NCI-H2029 (cell line): ENCODE results near the gene SUB1.
A peak's percentile ranks its signal among the peaks of the same experiment; 100 is the strongest.
"Not testable (repeated sequence)": the region's sequence is repeated elsewhere in the genome, so short reads cannot be mapped to it uniquely, and the experiment has no call there.

ENCODE experiments used
- DNase-seq: peaks from one replicate; lab custom pipeline; 2025; lab: John Stamatoyannopoulos, UW

The SUB1 gene

DNA sequence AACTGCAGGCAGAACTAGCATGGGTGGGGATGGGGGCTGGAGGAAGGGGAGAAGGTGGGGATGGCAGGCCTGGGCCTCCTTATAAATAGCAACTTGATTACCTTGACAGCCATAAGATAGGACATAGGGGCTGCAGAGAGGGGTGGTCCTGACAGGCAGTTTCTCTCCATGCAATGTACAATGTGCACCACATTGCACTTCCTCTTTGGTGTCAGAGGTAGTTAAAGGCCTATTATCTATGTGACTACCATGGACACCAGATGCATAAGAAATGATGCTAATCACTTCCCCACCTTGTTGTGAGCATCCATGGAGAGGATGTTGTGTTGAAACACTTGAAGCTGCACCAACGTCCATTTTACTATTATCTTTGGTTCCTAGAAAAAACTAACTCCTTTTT is 20.2 kb upstream of the SUB1 start:
- DNase-seq, result no peak

DNA sequence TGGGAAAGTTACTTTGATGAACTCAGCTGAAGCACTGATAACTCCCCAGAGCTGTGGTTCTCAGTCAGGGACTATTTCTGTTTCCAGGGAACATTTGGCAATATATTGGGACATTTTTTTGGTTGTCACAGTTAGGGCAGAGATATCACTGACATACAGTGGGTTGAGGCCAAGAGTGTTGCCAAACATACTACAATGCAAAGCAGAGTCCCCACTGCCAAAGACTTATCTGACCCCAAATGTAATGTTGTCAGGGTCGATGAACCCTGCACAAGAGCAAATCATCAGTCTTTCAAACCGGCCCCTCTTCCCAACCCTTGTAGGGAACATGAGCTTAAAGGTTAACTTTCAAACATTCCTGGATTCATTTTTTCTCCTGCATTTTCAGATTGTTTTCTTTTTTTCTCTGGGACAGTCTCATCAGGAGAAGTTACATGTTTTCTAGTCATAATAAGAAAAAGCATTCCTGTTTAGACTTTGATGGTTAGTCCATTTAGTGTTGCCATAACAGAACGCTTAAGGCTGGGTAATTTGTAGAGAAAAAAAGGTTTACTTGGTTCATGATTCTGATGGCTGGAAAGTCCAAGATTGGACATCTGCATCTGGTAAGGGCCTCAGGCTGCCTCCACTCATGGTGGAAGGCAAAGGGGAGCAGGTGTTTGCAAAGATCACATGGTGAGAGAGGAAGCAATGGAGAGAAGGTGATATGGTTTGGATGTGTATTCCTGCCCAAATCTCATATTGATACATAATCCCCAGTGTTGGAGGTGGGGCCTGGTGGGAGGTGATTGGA is 18.8 kb upstream of the SUB1 start:
- no peak for DNase-seq

DNA sequence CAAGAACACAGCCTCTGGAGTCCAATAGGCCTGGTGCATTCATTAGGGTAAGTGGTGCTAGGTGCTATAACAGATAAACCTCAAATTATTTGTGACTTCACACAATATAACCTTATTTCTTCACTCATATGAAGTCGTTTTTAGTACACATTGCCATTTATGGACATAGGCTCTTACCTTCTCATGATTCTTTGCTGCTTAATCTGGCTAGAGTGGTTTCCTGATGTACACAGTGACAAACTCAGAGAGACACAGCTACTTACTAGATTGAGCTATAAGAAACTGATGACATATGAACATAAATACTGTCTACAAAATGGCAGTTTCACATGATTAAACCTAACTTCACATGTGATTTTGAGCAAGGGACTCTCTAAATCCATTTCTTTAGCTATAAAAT is 14.2 kb upstream of the SUB1 start:
- no peak for DNase-seq

DNA sequence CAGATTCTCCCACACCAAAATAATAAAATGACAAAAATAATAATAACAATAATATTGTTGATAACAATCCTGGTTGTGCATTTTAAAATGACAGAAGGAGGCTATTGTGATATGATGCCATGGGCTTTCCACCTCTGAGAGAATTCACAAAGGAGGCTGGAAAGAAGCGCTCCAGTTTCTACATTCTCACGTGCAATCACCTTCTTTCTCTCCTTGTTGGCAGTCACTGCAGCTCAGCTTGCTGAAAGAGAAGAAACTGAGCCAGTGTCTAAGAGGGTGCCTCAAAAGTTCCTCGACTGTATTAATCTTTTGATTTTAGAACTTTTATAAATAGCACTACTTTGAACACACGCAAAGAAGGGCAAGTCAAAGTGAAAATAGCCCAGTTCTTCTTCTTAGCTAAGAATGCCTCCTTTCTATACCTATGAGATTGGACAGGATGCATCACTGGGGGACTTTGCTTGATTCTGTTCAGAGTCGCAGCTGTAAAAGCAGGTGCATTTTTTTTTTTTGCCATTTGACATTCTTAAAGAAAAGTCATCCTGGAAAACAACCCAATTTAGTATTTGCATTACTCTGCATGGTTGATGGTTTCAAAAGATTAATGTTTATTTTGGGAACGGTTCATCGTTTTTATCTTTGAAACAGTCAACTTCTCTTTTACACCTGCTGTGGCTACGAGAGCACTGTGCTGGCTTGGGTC is 12.4 kb upstream of the SUB1 start:
- DNase-seq, result no peak

DNA sequence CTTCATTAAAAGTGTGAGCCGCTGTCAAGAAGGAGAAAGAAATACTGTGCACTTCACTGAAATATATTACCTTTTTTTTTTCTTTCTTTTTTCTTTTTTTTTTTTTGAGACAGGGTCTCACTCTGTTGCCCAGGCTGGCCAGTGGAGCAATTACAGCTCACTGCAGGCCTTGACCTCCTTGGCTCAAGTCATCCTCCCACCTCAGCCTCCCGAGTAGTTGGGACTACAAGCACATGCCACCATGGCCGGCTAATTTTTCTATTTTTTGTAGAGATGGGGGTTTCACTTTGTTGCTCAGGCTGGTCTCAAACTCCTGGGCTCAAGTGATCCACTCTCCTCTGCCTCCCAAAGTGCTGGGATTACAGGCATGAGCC is 11.9 kb upstream of the SUB1 start:
- not testable (repeated sequence) for DNase-seq

DNA sequence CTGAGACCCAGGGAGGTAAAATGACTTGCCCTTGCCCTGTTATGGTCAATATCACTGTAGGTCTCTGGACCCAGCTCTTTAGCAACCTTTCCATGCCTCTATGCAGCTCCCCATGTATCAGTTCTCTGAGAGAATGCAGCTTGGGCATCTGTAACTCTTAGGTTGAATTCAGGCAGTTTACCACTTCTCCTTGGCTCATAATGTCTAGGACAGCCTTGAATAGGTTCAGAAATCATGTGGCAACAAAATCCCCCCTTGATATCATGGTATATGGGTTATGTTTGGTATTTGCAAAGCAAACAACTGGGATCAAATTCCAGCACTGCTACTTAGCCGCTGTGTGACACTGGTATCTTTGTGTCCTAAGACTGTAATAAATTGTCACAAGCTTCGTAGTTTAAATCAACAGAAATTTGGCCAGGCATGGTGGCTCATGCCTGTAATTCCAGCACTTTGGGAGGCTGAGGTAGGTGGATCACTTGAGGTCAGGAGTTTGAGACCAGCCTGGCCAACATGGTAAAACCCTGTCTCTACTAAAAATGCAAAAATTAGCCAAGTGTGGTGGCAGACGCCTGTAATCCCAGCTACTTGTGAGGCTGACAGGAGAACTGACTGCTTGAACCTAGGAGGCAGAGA is 10.7 kb upstream of the SUB1 start:
- no peak for DNase-seq

DNA sequence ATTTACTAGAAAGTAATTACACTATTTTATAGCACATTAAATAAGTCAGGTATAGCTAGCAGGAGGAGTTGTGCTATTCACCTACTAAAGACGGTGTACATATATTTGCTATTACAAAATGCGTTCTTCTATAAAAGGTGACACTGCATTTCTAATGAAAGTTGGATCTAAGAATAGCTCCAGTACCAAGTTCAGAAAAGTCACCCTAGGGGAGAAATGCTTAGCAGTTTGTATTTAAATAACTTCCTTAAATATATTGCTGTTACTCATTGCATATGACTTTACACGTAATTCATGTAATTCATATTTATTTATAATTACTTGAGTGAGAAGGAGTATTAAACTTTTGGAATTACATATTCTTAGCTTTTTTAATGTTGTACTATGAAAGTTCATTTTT is 7.0 kb upstream of the SUB1 start:
- no peak for DNase-seq

DNA sequence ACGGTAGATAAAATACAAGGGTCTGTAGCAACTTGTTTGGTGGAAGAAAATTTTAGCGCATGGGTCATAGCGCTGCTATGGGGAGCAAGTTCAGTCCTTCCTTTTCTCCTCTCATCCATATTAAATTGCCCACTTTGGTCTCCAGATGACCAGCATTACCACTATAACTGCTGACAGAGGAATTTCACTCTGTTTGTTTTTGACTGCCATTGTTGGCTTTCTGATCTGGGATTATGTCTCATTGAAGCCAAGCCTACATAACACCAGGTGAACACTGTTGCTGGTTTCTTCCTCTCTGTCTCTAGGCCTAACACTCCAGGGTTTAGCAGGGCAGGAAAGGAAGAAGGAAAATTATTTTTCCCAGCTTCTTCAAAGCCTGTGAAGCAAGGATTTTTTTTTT is 6.6 kb upstream of the SUB1 start:
- no peak for DNase-seq

DNA sequence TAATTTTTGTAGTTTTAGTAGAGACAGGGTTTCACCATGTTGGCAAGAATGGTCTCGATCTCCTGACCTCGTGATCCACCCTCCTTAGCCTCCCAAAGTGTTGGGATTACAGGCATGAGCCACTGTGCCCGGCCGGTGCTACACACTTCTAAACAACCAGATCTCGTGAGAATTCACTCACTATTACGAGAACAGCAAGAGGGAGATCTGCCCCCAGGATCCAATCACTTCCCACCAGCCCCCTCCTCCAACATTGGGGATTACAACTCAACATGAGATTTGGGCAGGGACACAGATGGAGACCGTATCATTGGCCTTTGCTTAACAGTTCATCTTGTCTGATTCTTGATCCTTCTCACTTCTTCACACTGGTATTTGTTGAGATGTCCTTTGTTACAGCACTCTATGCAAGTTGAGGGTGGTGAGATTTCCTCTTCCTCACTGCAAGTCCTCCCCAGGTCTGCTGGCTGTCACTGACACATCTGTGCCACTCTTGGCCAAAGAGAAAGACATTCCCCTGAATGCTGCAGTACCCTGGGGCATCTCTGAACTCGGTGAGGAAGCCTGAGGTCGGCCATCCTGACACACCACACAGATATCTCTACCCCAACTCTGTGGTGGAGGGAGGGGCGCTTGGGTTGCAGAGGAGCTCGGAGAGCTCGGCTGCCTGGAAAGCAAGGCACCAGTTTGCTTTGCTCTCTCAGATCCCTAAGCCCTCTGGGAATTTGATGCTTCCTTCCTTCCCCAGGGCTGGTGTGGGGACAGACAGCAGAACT is 4.2 kb upstream of the SUB1 start:
- DNase-seq, result no peak

DNA sequence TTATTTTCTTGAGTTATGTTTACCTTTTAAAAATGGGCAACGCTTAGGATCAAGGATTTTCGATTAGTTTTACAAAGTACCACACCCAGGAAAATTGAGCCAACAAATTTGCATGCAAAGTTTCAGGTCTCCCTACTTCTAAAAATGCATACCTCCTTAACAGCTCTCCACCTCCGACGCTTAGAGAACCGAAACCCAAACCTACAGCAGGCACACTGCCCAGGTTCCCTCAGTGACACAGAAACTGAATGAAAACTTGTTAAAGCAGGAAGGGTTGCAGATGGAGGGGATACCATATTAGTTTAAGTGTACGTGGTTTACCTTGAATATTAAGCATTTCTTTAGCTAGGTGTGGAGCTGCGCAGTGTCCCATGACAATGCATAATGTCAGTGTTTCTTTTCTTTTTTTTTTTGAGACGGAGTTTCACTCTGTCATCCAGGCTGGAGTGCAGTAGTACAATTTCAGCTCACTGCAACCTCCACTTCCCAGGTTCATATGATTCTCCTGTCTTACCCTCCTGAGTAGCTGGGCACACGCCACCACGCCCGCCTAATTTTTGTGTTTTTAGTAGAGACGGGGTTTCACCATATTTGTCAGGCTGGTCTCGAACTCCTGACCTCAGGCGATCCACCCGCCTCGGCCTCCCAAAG is 1.6 kb upstream of the SUB1 start:
- no peak for DNase-seq

DNA sequence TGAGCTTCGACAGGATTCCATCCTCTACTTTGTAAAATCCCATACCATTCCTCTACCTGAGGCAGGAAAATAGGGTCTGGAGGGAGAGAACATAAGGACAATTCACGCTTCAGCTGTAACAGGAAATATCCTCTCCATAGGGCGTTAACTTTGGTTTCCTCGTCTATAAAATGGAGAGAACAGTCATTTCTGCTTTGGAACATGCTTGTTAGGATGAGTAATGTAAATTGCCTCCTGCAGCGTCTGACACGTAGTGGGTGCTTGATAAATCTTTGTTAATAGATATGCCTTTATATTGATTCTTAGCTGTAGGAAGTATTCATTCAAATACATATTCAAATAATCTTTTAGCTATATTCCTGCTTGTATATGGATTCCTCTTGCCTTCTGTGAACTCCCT is 711 bp upstream of the SUB1 start:
- DNase-seq, result no peak

DNA sequence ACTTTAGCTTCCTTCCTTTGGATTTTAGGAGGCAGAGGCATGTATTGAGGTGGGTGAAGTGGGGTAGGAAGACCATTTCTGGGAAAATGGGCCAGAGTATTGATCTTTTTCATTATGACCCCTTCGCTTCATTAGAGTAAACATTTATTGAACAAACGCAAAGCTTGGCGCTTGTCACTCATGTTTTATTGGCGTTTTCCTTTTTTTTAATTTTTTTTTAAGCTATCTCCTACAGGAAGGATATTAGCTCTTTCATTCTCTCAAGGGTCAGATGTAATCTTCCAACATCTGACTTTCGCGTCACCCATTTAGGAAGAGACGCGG is 273 bp upstream of the SUB1 start:
- no peak for DNase-seq

DNA sequence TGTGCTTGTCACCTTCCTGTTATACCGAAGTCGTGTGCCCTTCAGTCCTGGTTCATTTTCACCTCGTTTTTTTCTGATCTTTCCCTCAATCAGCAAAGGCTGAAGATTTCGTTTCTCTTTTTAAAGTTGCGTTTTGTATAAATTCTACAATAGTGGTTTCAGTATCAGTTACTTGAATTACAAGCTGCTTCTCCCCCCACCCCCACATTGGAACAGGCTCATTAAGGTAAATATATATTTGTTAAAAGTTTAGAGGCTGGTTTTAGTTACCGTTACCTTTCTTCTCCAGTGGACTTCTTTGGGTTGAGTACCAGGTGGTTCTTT is 881 bp downstream of the SUB1 start:
- DNase-seq, result no peak

DNA sequence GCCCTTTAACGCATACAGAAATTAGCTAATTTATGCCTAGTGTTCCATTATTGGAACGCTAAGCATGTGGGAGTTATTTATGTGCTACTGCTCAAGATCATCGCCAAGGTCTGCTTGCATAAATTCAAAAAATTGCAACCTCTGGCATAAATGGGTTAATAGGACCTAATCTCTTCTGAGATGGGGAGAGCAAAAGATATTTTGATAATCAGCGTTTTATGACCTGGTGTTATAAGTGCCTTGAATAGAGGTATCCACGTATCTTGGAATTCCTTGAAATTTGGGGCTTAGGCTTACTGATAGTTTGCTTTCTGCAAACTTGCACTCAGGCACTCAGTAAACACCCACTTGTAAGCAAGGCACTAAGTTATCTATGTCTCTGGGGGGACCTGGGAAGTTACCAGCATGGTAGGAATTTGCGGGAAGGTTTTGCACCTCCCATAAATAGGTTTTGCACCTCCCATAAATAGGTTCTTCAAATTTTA is 1.8 kb downstream of the SUB1 start:
- no peak for DNase-seq

DNA sequence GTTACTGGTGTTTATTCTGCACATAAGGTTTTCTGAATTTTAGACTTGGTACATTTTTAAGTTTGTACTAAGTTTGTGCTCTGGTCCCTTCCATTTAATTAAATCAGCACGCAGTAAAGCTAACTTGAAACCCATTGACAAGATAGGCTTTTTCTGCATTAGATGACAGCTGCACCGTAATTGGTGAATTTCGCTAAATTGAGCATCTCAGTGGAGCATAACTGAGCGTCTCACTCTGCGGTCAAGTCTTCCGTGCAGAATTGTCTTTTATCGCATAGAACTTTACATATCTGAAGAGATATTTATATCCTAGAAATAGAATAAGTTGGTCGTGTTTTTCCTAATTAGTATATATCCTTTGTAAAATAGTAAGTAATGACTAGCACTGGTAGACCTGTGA is 4.1 kb downstream of the SUB1 start:
- no peak for DNase-seq

DNA sequence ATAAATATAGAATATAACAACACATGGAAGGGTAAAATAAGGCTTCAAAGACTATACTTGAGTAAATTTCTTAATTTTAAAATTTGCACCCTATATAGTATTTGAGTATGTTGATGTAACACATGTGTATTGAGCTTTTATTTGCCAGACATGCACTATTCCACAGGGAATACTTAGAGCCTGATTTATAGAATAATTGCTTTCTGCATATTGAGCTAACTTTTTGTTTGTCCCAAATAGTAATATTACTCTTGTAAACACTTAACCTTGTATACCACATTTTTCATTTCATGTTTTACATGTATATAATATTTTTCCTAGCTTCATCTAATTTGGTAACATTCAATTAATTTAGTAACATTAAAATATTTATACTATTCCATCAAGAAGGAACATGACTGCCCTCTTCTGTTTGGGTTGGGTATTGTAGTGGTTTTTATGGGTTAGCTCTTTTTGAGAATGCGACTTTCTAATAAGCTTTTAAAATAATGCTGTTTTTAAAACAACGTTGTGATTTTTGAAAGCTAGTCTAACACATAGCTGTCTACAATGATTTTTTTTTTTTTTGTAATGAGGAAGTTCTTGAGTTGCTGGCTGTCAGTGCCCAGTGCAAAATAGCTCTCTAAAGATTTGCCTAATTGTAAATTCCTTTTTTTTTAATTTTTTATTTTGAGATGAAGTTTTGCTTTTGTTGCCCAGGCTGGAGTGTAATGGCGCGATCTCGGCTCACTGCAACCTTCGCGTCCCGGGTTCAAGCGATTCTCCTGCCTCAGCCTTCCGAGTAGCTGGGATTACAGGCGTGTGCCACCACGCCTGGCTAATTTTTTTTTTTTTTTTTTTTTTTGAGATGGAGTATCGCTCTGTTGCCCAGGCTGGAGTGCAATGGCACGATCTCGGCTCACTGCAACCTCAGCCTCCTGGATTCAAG is 4.8 kb downstream of the SUB1 start:
- DNase-seq, result peak; percentile 14

DNA sequence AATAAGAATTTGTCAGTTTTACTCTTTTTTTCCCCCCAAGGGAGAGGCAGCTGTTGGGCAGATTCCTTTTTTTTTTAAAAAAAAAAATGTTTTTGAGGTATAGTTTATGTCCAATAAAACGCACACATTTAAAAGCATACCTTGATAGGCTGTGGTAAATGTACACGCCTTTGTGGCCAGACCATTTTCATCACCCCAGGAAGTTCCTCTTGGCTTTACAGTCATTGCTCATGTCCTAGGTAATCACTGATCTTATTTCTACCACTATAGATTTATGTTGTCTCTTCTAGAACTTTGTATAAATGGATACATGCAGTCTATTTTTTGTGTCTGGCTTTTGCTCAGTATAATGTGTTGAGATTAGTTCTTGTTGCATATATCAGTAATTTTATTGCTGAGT is 9.8 kb downstream of the SUB1 start:
- DNase-seq, result no peak

DNA sequence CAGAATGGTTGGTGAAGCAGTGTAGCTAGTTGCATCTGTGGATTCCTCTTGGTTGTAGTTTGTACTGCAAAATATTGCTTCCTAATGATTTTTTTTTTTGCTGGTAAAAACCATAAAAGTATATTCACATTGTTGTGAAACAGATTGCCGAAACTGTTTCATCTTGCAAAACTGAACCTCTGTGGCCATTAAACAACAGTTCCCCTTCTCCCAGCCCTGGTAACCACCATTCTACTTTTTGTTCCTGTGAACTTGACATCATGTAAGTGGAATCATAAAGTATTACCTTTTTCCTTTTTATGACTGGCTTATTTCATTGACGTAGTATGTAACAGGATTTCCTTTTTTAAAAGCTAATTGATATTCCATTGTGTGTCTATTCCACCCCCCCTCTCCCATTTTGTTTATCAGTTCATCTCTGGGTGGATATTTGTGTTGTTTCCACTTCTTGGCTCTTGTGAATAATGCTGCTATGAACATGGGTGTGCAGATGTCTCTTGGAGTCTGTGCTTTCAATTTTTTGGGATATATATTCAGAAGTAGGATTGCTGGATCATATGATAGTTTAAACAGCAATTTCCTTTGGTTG is 11.8 kb downstream of the SUB1 start:
- no peak for DNase-seq

DNA sequence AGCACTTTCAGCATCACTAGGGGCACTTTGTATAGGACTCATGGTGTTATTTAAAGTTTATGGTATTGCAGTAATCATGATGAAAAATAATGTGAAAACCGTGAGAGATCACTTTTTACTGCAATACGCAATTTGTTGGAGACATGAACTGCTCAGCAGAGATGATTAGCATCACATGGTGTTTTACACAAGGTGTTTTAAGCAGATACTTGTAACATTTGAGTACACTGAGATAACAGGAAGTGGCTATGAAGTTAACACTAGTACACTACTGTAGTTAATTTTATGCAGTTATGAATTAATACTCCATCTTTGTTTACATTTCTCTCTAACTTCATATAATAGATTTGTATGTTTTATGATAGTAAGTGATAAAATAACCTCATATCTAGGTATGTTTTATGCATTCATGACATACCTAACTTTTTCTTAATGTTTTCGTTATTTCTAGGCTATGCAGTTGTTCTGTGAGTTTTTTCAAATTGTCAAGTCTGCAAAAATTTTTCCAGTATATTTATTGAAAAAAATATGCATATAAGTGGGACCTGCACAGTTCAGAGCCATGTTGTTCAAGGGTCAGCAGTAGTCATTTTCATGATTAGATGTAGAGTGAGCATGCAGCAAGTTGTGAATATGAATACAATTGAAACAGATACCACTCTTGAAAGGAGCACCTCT is 13.0 kb downstream of the SUB1 start:
- DNase-seq, result no peak

DNA sequence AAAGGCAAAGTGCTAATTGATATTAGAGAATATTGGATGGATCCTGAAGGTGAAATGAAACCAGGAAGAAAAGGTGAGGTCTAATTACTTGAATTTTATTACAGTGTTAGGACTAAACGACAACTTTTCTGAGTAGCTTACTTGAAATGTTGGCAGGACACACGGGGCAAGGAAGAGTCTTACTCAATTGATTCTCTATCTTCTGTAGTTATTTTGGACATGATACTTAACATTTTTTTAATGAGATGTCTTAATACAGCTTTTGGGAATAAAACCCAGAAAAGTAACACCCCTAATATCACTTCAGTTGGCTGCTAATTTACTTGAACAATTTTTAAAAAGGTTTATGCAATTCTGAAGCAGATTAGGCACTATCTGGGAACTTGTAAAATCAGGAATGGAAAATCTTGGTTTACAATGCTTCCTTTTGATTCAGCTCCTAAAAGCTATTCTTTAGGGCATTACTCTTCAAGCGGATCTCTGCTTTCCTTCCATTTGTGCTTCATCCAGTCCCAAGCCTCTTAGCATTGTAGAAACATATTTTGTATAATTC is 13.7 kb downstream of the SUB1 start:
- DNase-seq, result no peak
